Stimulated activated CD8-positive, alpha-beta memory T cell treated with anti-CD3 and anti-CD28 coated beads, Interleukin-4, amount 100 ng/mL, for 1 hour (primary cell): Measurements from ENCODE around the gene KRT13.

Experiments
- DNase-seq, 2 donors: peaks; one replicate each; pipeline ENCODE4 v3.0.0-alpha.2; 2020; ENCODE audit warnings: low read depth in 2 of 2, low spot score in 1 of 2

The KRT13 gene

DNA sequence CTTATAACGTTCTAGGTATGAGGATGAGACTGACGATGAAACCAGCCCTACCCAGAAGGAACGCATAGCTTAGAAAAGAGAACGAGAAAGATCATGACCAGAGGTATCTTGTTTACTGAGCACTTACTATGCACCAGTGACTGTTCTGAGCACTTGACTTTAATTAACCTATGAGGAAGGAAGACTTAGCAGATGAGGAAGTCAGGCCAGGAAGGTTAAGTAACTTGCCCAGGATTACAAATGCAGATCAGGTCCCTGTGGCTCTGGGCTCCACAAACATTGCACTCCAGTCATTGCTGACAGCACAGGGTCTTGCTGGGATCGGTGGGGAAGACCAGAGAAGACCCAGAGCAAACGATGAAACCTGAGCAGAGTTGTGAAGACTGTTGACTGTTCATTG lies 7.1 kb downstream of the KRT13 start:
- no peak for DNase-seq

DNA sequence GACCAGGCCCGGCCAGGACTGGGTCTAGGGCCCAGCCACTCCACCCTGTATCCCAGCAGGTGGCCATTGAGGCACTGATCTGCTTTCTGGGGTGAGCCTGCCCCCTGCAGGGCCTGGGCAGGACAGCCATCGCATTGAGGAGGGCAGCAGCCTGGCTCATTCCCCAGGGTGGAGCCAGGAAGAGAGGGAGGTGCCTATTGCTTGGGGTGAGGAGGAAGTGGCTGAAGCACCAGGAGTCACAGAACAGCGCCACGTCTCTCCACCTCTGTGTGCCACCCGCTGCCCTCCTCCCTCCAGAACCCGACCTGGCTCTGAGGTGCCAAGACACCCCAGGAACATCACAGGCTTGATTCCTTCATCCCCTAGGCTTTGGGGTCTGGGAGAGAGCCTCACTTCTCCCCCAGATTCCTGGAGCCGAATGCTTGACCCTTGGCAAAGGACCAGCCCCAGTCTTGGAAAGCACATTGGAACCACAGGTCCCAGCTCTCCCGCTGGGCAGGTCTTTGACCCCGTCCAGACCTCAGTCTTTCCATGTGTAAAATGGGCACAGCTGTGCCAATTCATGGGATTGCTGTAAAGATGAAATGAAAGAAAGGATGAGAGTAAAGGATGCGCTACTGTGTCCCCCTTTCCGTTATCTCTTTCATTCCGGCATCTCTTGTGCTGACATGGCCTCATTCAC lies 8.5 kb downstream of the KRT13 start:
- peak in 1 of 2 donors; percentile 9 for DNase-seq

DNA sequence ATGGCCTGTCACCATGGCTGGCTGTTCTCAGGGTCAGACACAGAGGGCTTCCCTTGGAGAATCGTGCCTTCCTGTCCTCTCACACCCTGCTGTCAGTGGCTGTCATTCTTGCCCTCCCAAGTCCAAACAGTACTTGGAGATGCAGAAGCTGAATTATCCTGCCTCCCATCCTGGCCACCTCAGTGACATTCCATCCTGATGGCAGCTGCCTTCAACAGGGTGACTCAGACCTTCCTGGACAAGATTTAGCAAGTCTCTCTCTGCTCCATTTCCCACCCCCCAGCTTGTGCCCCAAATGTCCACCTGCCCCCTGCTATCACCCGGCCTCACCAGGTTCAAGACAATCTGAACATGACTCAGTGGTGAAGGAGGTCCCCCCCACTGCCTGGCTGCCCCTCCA lies 10.9 kb downstream of the KRT13 start:
- no peak for DNase-seq

DNA sequence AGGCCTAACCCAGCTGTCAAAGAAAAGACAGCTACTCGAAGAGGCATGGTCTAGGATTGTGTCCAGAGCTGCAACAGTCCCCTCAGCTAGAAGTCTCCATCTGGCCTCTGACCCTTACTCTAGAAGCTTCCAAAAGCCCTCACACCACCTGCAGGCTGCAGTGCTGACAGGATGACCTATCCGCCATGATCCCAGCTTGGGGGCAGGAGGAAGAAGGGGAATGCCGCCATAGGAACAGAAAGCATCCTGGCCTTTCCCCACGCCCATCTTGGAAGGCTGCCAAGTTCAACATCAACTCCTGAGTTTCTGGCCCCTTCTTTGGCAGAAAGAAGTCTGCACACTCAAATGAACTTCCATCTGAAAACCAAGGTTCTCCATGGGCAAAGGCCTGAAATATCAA lies 12.6 kb downstream of the KRT13 start:
- DNase-seq, result no peak

DNA sequence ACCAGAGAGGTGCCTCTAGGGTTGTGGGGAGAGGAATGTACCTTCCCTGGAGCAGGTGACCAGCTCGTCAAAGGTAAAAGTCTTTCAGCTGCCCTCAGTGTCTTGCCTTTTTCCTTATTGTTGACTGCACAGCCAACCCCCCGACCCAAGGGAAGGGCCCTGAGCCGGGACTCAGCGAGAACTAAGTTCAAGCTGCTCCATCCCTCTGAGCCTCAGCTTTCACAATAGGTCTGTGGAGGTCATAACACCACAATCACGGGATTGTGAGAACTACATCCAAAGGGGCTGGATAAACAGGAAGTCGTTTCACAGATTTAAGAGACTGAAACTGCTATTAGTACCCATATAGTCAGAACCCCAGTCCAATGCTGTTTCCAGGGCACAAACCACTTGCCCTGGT lies 13.1 kb downstream of the KRT13 start:
- DNase-seq, result no peak

DNA sequence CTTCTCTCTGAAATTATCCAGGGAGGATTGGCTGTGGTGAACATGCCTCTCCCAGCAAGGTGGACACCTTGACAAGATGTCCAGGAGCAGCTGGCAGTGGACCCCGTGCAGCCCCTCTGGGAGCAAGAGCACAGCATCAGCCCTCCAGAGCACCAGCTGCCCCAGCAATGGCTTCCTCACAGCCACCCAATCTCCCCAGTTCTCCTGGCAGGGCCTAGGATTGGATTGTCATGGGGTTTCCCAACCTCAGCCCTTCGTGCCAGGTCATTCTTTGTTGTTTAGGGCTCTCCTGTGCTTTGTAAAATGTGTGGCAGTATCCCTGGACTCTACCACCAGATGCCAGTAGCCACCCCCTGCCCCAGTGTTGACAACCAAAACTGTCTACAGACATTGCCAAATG lies 13.9 kb downstream of the KRT13 start:
- no peak for DNase-seq

DNA sequence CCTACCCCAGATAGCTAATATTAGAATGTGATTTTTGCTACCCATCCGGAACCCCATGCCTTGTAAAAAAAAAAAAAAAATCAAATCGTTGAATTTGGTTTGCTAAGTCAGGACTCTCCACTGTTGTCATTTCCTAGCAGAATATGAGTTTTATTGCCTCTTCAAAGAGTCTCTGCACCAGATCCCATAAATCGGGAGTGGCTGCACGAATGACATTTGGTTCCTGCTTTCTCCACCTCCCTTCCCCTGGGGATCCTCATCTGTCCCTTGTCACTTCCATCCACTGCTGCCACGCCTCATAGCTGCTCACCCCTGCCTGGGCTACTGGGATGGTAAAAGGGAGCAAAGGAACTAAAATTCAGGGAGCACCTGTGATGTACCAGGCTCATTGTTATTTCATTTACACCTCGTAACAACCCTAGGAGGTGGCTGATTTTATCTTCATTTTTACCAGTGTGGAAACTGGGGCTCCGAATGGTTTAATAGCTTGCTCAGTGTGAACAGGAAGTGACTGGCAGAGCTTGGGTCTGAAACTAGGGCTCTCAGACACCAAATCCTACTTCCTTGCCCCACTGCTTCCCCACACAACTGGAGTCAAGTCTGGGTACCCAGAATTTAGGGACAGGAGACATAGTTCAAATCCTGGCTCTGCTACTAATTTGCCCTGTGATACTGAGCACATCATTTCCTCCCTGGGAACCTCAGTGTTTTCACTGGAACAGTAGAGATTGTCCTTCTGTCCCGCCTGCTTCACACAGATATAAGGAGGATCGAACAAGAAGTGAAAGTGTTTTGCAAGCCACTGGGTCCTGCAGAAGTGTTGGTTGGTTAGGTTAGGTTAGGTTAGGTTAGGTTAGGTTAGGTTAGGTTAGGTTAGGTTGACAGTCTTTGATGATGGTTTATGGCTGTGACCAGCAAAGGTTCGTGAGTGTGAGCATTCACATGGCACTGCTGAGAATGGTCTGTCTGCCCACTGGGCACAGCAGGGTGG lies 15.1 kb downstream of the KRT13 start:
- DNase-seq, result no peak

DNA sequence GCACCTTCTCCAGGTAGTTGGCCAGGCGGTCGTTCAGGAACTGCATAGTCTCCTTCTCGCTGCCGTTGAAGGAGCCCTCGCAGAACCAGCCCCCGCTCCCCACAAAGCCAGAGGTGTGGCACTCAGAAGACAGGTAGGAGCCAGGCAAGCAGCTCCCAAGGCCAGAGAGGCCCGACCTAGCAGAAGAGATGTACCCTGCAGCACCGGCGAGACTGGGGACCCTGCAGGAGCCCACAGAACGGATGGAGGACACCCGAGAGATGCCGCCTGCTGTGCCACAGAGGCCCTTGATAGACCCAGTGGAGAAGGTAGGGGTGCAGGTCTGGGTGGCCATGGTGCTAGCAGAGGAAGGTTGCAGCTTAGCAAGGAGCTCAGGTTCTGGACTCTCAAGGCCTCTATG lies 15.9 kb downstream of the KRT13 start, which contains the start of gene KRT36:
TSS of gene KRT36 (minus strand) at position 380 of the 400 bp plus-strand sequence. CDS start at position 334, 46 bp downstream.
- no peak for DNase-seq

DNA sequence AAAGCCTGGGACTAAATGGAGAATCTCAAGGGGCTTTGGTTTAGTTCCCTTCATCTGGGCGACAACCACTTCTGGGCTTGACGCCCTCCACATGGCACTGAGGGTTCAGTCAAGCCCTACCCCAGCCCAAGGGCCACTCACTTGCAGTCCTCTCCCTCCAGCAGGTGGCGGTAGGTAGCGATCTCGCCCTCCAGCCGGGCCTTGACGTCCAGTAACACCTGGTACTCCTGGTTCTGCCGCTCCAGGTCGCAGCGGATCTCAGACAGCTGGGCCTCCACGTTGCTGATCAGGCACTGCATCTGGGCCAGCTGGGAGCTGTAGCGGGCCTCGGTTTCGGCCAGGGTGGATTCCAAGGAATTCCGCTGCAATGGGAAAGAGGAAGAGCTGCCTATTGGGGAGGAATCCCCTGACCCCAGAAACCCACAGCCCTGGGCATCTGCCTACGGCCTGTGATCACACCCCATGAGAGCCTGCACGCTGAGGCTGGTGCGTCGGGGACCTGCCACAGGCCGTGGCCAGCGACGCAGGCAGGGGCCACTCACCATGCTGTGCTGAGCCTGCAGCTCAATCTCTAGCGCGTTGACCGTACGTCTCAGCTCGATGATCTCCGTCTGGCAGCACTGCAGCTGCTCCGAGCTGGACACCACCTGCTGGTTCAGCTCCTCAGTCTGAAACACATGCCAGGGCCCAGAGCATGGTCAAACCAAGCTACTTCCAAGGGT lies 18.4 kb downstream of the KRT13 start:
- no peak for DNase-seq

DNA sequence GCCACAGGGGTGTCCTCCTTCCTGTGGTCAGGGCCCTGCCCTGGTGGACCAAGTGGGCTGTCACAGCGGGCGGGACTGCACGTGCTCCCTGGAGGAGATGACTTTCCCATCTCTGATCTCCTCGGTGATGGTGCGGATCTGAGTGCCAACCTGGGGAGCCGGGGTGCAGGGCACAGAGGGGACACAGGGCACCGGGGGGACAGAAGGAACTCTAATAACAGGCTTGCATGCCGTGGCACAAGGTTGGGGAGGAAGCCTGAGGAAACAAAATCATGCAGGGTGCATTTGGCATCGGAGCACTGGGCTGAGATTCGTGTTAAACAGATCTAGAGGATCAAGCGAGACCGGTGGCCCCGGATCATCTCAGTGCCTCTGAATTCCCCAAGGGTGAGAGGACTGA lies 19.1 kb downstream of the KRT13 start:
- DNase-seq, result no peak

DNA sequence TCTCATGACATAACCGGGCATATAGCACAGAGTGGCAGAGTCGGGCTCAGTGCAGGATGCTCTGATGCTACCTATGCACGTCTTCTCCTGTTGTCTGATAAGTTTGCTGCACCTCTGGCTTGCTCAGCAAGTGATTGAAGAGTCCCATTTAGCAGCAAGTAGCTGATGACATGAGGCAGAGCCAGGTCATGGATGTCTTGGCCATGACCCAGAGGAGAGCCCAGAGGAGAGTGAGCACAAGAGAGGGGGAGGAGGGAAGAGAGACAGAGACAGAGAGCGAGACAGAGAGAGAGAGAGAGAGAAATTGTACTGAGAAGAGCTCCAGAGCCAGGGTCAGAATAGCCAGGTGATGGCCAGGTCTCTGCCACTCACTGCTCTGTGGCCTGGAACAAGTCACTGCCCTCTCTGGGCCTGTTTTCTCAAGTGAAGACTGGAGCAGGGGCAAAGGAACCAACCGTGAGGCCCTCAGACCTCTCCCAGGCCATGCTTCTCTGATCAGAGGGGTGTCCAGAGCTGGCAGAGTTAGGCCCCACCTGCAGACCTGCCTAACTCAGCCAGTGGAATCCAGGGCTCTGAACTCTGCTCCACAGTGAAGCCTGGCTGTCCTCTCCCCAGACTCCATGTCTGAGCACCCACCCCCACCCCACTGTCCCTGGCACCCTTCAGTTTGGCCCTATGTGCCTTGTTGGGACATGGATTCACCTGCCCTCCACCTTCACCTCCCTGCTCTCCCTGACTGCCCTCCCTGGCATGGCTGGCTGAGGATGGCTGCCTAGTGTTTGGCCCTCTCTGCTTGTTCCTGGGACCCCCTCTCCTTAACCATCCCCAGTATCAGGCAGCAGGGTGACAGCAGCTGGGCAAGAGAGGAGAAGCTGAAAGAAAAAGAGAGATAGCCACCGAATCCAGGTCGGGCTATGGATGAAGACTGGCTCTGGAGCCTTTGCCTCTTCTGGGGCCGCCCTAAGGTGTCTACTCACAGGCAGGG lies 20.2 kb downstream of the KRT13 start:
- DNase-seq, result no peak

DNA sequence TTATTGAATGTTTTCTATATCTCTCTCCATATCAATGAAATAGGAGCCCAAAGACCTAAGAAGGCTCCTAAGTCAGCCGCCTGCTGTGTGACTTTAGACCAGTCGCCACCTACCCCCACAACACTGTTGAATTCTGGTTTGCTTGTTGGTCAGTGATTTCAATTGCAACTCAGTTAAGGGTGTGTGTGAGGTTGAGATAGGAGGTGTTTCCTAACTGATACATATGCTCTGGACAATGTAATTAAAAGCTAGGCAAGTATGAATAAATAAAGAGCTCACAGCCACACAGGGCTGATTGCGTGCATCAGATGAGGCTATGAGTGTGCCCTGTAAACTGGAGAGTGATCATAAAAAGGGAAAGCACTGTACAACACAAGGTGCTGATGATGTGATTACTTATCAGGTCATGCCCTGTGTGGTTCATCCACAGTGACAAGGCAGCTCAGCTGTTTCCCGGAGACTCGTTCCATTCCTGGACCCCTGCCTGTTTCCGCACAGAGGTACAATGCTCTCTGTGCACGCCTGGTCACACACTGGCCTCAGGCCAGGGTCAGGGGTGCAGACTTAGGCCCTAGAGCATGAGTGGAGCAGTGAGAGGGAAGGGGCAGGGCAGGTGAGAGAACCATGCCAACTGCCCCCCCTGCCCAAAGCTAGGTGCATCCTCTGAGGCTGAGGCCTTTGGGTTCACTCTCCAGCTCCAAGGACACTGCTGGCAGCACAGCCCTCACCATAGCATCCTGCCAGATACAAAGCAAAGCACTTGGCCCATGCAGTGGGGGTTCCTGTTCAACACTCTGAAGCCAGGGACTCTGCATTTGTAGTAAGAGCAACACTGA lies 21.2 kb downstream of the KRT13 start:
- DNase-seq, result no peak

DNA sequence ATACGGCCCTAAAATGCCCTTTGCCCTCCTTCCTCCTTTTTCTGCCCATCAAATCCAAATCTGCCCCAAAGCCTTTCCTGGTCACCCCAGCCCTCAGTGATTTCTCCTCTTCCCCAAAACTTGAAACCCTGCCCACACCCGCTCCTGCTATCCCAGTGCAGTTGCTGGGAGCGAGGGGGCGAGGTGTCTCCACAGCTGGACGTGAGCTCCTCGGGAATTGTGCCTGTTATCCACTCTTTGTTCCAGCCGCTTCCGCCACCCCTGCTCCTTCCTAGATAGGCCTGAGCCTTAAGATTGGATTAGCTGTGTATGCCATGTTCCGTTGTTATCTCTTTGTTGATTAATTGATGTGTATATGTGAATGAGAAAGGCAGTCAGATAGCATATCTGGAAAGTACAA lies 21.9 kb downstream of the KRT13 start:
- no peak for DNase-seq

DNA sequence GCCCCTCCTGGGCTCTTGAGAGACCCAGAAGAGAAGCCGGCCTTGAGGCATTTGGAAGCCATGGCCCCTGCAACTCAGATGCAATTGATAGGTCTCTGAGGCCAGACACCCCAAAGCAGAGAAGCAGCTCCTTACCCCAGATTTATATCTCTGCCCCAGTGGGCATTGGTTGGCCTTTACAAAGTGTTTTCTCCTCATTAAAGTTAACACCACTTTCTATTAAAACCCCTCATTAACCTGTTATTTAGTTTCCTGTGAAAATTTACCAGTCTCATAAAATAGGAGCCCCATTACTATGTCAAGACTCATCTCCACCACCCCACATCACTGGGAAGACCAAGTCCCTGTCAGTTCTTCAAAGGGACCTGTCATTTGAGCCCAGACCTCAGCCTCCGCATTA lies 24.4 kb downstream of the KRT13 start, which contains the start of gene KRT35:
TSS of gene KRT35 (minus strand) at position 116 of the 400 bp plus-strand sequence. CDS start at position 62, 54 bp downstream.
- DNase-seq, result no peak

DNA sequence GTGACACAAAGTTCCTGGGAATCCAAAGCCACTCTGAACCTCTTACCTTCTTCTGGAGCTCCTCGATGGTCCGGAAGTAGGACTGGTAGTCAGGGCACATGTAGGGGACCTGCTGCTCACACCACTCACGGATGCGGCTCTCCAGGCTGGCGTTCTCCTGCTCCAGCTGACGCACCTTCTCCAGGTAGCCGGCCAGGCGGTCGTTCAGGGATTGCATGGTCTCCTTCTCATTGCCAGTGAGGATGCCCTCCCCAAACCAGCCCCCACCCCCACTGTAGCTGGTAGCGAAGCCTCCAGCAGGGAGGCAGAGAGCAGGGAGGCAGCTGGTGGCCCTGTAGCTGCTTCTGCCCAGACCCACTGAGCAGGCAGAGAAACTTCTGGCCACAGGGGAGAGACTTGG lies 24.8 kb downstream of the KRT13 start:
- no peak for DNase-seq

DNA sequence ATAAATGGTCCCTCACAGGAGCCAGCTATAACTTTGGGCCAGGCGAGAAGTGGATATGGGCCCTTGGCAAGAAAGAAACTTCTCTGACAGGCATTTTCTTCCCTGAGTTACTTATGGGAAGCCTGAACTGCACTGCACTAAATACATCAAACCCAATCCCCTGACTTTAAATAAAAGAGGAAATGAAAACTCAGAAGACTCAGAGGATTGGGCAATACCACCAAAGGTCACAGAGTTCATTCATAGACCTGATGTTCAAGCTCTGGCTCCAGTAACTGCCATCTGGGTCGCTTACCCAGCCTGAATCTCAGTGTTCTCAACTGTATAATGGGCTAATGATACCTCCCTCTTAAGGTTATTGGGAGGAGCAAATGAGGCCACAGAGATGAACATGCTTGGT lies 25.3 kb downstream of the KRT13 start:
- no peak for DNase-seq

DNA sequence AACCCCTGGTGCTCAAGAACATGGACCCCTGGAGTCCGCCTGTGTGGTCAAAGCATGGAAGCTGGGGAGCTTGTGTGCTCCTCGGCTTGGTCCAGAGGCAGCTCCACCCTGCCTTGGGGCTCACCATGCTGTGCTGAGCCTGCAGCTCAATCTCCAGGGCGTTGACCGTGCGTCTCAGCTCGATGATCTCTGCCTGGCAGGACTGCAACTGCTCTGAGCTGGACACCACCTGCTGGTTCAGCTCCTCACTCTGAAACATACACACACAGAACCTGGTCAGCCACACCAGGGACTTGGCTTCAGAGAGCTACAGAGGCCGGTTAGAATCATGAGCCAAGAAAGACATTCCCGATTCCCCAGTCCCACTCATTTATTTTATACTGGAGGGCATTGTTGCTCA lies 27.2 kb downstream of the KRT13 start:
- DNase-seq, result no peak

DNA sequence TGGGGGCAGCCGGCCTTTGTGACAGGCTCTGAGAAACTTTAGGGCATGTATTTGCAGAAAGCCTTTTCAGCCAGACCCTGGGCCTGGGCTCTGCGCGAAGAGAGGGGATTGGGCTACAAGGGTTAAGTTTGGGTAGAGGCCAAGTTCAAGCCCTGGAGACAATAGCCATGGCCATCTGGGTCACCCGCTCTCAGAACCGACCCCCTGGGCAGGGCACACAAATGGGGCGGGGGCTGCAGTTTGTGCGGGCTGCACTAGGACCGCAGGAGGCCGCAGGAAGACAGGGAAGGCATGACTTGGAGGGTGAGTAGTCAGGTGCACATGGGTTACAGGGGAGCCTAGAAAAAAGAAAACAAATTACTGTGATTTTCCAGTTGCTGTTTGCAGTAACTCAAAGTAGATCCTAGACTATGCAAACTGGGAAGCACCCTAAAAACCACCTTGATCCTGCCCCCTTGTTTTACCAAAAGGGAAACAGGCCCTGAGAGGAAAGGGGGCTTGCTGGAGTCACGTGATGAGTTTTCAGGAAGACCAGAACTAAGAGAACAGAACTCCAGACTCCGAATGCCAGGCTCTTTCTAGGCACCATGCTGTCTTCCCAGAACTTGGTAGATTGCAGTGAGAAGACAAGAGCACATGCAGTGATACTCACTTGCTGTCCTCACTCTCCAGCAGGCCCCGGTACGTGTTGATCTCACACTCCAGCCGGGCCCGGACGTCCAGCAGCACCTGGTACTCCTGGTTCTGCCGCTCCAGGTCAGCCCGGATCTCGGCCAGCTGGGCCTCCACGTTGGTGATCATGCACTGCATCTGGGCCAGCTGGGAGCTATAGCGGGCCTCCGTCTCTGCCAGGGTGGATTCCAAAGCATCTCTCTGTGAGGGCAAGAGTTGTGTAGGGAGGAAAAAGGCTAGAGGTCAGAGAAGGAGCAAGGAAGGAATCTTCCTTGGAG lies 28.3 kb downstream of the KRT13 start:
- no peak for DNase-seq
